Measurements from ENCODE around the gene OR51B4.
"Not testable (repeated sequence)": the region's sequence is repeated elsewhere in the genome, so short reads cannot be mapped to it uniquely, and the experiment has no call there.

OR51B4 gene

DNA sequence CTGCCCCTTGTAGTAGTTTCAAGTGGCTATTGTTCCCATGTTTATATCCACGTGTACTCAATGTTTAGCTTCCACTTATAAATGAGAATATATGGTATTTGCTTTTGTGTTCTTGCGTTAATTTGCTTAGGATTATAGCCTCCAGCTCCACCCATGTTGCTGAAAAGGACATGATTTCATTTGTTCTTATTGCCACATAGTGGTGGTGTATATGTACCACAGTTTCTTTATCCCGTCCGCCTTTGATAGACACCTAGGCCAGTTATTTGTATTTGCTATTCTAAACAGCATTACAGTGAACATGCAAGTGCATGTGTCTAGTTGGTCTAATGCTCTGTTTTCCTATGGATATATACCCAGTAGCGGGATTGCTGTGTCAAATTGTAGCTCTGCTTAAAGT lies 15.5 kb upstream of the OR51B4 start:
- no peaks in the 10 kb centered on the region for H3K4me1 ChIP-seq (ENCODE audit: control insufficient read depth, insufficient read depth, low read length)
- no peak overlapping the region for H3K9ac ChIP-seq (ENCODE audit: low read depth, low read length)
- H3K36me3 ChIP-seq (ENCODE audit: control insufficient read depth, insufficient read depth, low read length), result no peaks in the 10 kb centered on the region
- no peak overlapping the region for H3K4me3 ChIP-seq (ENCODE audit: low read depth, low read length)
- no peaks in the 10 kb centered on the region for H3K9me3 ChIP-seq (ENCODE audit: control insufficient read depth, insufficient read depth, low read length)
- no peaks in the 10 kb centered on the region for H3K27me3 ChIP-seq (ENCODE audit: control insufficient read depth, insufficient read depth, low read length)

DNA sequence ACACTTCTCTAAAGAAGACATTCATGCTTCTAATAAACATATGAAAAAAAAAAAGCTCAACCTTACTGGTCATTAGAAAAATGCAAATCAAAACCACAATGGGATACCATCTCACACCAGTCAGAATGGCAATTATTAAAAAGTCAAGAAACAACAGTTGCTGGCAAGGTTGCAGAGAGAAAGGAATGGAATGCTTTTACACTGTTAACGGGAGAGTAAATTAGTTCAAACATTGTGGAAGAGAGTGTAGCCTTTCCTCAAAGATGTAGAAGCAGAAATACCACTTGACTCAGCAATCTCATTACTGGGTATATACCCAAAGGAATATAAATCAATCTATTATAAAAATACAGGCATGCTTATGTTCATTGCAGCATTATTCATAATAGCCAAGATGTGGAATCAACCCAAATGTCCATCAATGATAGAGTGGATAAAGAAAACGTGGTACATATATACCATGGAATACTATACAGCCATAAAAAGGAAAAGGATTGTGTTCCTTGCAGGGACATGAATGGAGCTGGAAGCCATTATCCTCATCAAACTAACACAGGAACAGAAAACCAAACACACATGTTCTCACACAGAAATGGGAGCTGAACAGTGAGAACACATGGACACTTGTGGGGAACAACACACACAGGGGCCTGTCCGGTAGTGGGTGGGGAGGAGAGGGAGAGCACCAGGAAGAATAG lies 11.7 kb upstream of the OR51B4 start:
- H3K9ac ChIP-seq (ENCODE audit: low read depth, low read length); H3K9me3 ChIP-seq (ENCODE audit: control insufficient read depth, insufficient read depth, low read length); H3K36me3 ChIP-seq (ENCODE audit: control insufficient read depth, insufficient read depth, low read length); H3K4me3 ChIP-seq (ENCODE audit: low read depth, low read length); H3K27me3 ChIP-seq (ENCODE audit: control insufficient read depth, insufficient read depth, low read length); H3K4me1 ChIP-seq (ENCODE audit: control insufficient read depth, insufficient read depth, low read length): not testable (repeated sequence)

DNA sequence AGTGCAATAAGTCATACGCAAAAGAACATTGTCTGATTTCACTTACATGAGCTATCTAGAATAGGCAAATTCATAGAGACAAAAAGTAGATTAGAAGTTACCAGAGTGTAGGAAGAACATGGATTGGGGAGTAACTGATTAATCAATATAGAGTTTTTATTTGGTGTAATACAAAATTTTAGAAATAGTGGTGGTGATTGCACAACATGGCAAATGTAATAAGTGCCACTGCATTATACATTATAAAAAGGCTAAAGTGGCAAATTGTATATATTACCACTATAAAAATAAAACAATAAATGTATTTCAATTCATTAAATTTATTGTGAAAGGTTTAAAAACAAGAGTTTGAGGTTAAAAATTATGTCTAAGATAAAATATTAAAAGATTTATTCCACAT lies 8.7 kb upstream of the OR51B4 start:
- no peaks in the 10 kb centered on the region for H3K9me3 ChIP-seq (ENCODE audit: control insufficient read depth, insufficient read depth, low read length)
- no peak overlapping the region for H3K9ac ChIP-seq (ENCODE audit: low read depth, low read length)
- no peaks in the 10 kb centered on the region for H3K27me3 ChIP-seq (ENCODE audit: control insufficient read depth, insufficient read depth, low read length)
- H3K4me1 ChIP-seq (ENCODE audit: control insufficient read depth, insufficient read depth, low read length), result no peaks in the 10 kb centered on the region
- no peaks in the 10 kb centered on the region for H3K36me3 ChIP-seq (ENCODE audit: control insufficient read depth, insufficient read depth, low read length)
- no peak overlapping the region for H3K4me3 ChIP-seq (ENCODE audit: low read depth, low read length)

DNA sequence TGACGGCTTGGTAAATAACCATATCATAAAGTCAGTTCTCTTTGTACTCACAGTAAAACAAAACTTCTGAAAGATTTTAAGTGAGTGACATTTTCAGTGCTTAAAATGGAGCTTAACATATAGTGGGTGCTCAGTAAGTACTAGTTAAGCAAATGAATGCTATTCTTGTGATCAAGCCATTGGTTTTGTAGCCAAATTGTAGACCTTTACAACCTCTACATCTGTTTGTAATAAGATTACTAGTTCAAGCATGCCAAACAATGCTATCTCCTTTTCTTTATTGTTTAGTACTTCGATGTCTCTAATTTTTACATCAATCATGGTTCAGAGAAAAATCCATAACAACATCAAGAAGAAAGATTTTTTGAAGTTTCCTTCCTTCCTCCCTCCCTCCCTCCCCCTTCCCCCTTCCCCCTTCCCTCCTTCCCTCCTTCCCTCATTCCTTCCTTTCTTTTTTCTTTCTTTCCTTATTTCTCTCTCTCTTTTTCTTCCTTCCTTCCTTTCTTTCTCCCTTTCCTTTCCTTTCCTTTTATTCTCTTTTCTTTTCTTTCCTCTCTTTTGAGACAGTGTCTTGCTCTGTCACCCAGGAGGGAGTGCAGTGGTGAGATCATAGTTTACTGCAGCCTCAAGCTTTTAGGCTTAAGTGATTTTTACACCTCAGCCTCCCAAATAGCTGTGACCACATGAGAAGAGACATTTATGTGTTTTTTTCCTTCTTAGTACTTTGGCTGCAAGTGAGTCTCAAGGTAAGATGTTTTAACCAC lies 5.7 kb upstream of the OR51B4 start:
- Histone ChIP-seq H3K27me3 (ENCODE audit: control insufficient read depth, insufficient read depth, low read length) (no peaks in the 10 kb centered on the region), H3K9me3 (ENCODE audit: control insufficient read depth, insufficient read depth, low read length) (no peaks in the 10 kb centered on the region), H3K36me3 (ENCODE audit: control insufficient read depth, insufficient read depth, low read length) (no peaks in the 10 kb centered on the region), H3K9ac (ENCODE audit: low read depth, low read length) (no peak overlapping the region), H3K4me3 (ENCODE audit: low read depth, low read length) (no peak overlapping the region), H3K4me1 (ENCODE audit: control insufficient read depth, insufficient read depth, low read length) (no peaks in the 10 kb centered on the region)

DNA sequence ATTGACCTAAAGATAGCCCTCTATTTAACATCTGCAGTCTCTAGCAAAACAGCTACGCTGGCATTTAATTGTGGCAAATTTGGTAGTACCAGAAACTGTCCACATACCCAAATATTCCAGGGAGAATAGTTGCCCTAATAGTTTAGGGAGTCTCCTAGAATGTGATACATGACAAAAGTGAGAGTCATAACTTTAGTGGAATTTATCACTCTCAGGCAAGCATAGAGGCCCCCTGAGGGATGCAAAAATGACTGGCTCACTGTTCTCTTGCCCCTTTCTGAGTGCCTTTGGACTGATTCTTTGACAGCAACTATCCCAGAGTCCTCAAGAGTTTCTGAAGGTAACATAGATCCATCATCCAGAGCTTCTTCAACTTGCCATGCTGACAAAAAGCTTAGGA lies 2.3 kb upstream of the OR51B4 start:
- Histone ChIP-seq H3K4me3 (ENCODE audit: low read depth, low read length) (no peak overlapping the region), H3K9me3 (ENCODE audit: control insufficient read depth, insufficient read depth, low read length) (no peaks in the 10 kb centered on the region), H3K27me3 (ENCODE audit: control insufficient read depth, insufficient read depth, low read length) (no peaks in the 10 kb centered on the region), H3K36me3 (ENCODE audit: control insufficient read depth, insufficient read depth, low read length) (no peaks in the 10 kb centered on the region), H3K9ac (ENCODE audit: low read depth, low read length) (no peak overlapping the region), H3K4me1 (ENCODE audit: control insufficient read depth, insufficient read depth, low read length) (no peaks in the 10 kb centered on the region)

DNA sequence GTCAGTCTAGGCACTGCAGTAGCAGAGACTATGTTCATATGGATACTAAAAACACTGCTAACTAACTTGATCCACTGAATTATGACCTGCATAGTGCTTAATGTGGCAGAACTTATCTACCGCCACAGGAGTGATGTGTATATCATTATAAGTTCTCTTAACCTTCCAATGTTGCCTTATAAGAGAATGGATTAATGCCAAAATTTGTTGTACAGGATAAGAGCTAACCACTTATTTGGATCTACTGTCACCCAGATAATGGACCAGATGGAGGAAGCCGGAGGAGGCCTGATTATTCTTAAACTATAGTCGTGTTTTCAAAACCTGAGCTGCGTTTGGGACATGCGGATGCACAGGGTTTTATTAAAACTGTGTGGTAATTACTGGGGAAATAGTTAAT lies 1.9 kb upstream of the OR51B4 start:
- H3K27me3 ChIP-seq (ENCODE audit: control insufficient read depth, insufficient read depth, low read length), result no peaks in the 10 kb centered on the region
- no peak overlapping the region for H3K9ac ChIP-seq (ENCODE audit: low read depth, low read length)
- no peak overlapping the region for H3K4me3 ChIP-seq (ENCODE audit: low read depth, low read length)
- no peaks in the 10 kb centered on the region for H3K9me3 ChIP-seq (ENCODE audit: control insufficient read depth, insufficient read depth, low read length)
- no peaks in the 10 kb centered on the region for H3K36me3 ChIP-seq (ENCODE audit: control insufficient read depth, insufficient read depth, low read length)
- H3K4me1 ChIP-seq (ENCODE audit: control insufficient read depth, insufficient read depth, low read length), result no peaks in the 10 kb centered on the region

DNA sequence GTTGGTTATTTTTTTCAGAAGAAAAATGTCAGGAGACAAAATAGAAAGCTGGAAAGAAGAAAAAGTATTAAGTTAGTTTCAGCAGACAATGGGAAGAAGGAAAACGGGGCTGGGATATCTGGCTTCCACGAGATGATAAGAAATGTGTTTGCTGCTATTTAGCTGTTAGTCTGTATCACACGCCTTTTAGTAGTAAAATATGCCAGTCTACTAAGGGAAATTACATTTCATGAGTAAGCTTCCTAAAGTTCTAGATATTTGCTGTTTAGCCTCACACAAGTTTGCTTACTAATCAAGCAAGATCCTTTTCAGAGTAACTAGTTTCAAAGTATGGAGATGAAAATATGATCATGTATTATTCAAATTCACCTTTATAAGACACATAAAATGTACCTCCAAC lies 1.5 kb downstream of the OR51B4 start:
- Histone ChIP-seq H3K9ac (ENCODE audit: low read depth, low read length) (no peak overlapping the region), H3K4me1 (ENCODE audit: control insufficient read depth, insufficient read depth, low read length) (no peaks in the 10 kb centered on the region), H3K9me3 (ENCODE audit: control insufficient read depth, insufficient read depth, low read length) (no peaks in the 10 kb centered on the region), H3K27me3 (ENCODE audit: control insufficient read depth, insufficient read depth, low read length) (no peaks in the 10 kb centered on the region), H3K36me3 (ENCODE audit: control insufficient read depth, insufficient read depth, low read length) (no peaks in the 10 kb centered on the region), H3K4me3 (ENCODE audit: low read depth, low read length) (no peak overlapping the region)

DNA sequence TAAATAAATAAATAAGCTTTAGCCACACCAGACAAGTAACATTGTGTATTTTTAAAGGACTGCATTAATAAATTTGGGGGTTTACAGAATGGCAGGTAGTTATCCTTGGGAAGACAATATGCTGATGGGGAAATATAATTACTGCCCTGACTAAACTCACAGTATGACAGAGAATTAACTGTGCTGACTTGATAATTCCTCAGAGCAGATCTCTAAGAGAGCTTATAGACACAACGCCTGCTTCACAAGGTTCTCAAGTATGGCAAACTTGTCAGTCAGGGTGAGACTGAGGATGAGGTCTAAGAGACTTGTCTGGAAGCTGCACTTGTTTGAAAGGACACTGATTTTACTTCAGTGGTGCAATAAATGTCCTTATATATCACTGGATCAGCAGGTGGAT lies 3.3 kb downstream of the OR51B4 start:
- Histone ChIP-seq H3K4me3 (ENCODE audit: low read depth, low read length) (no peak overlapping the region), H3K9ac (ENCODE audit: low read depth, low read length) (no peak overlapping the region), H3K36me3 (ENCODE audit: control insufficient read depth, insufficient read depth, low read length) (no peaks in the 10 kb centered on the region), H3K27me3 (ENCODE audit: control insufficient read depth, insufficient read depth, low read length) (no peaks in the 10 kb centered on the region), H3K9me3 (ENCODE audit: control insufficient read depth, insufficient read depth, low read length) (no peaks in the 10 kb centered on the region), H3K4me1 (ENCODE audit: control insufficient read depth, insufficient read depth, low read length) (no peaks in the 10 kb centered on the region)

DNA sequence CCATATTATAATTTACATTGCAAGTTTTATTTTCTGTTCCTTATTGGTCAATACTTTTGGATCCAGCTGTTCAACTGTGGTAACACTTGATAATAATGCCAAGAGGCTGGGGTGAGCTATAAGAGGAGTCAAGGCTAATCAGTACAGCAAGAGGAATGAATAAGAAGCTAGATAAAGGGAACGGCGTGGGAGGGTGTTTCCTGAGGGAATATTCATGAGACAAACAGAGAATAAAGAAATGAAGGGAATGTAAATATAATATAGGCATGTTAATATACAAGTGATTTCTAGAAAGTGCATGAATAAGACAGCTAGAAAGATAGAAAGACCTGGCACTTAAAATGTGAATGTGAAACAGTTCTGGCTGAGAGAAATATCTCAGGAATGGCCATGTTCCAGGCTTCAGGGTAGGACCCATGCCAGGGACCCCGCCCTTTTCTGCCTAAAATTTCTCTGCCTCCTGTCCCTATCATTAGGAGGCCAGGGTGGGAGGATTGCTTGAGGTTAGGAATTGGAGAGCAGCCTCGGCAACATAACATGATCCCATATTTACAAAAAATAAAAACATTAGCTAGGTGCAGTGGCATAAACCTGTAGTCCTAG lies 3.9 kb downstream of the OR51B4 start:
- Histone ChIP-seq H3K4me3 (ENCODE audit: low read depth, low read length) (no peak overlapping the region), H3K27me3 (ENCODE audit: control insufficient read depth, insufficient read depth, low read length) (no peaks in the 10 kb centered on the region), H3K9ac (ENCODE audit: low read depth, low read length) (no peak overlapping the region), H3K4me1 (ENCODE audit: control insufficient read depth, insufficient read depth, low read length) (no peaks in the 10 kb centered on the region), H3K9me3 (ENCODE audit: control insufficient read depth, insufficient read depth, low read length) (no peaks in the 10 kb centered on the region), H3K36me3 (ENCODE audit: control insufficient read depth, insufficient read depth, low read length) (no peaks in the 10 kb centered on the region)

DNA sequence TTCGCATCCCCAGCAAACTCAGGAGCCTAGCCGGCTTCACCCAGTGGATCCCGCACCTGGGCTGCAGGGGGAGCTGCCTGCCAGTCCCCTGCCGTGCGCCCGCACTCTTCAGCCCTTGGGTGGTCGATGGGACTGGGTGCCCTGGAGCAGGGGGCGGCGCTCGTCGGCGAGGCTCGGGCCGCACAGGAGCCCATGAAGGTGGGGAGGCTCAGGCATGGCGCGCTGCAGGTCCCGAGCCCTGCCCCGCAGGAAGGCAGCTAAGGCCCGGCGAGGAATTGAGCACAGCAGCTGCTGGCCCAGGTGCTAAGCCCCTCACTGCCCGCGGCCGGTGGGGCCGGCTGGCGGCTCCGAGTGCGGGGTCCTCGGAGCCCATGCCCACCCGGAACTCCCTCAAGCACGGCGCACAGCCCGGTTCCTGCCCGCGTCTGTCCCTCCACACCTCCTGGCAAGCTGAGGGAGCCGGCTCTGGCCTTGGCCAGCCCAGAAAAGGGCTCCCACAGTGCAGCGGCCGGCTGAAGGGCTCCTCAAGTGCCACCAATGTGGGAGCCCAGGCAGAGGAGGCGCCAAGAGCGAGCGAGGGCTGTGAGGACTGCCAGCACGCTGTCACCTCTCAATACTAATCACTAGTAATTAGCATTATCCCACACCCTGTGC lies 7.3 kb downstream of the OR51B4 start:
- not testable (repeated sequence) for H3K27me3 ChIP-seq (ENCODE audit: control insufficient read depth, insufficient read depth, low read length); H3K36me3 ChIP-seq (ENCODE audit: control insufficient read depth, insufficient read depth, low read length); H3K4me3 ChIP-seq (ENCODE audit: low read depth, low read length); H3K9me3 ChIP-seq (ENCODE audit: control insufficient read depth, insufficient read depth, low read length); H3K9ac ChIP-seq (ENCODE audit: low read depth, low read length); H3K4me1 ChIP-seq (ENCODE audit: control insufficient read depth, insufficient read depth, low read length)

DNA sequence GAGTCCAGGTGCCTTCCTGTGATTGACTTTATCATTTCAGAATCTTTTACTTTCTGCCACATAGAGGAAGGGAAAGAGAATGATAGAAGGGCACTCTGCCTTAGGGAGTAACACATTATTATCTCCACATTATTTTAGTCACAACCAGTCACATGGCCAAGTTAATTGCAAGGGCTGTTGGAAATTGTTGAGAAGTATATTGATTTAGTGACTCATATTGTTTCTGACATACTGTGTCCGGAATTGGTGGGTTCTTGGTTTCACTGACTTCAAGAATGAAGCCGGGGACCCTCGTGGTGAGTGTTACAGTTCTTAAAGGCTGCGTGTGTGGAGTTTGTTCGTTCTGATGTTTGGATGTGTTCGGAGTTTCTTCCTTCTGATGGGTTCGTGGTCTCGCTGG lies 8.7 kb downstream of the OR51B4 start:
- H3K27me3 ChIP-seq (ENCODE audit: control insufficient read depth, insufficient read depth, low read length), result no peaks in the 10 kb centered on the region
- H3K4me3 ChIP-seq (ENCODE audit: low read depth, low read length), result no peak overlapping the region
- H3K9ac ChIP-seq (ENCODE audit: low read depth, low read length), result no peak overlapping the region
- H3K4me1 ChIP-seq (ENCODE audit: control insufficient read depth, insufficient read depth, low read length), result no peaks in the 10 kb centered on the region
- no peaks in the 10 kb centered on the region for H3K36me3 ChIP-seq (ENCODE audit: control insufficient read depth, insufficient read depth, low read length)
- no peaks in the 10 kb centered on the region for H3K9me3 ChIP-seq (ENCODE audit: control insufficient read depth, insufficient read depth, low read length)
